DOHH2 (cell line): ENCODE measurements around the gene AUTS2.

ENCODE experiments used
- H3F3A ChIP-seq: fragments of 200-600 bp; sonication (generic), shearing (Covaris generic); 2 replicates; pipeline ENCODE4 v1.6.0; 2016; ENCODE audit warnings: antibody characterized with exemption, mild to moderate bottlenecking; ENCODE audit not compliant: control insufficient read depth, insufficient read depth
- H3K27ac ChIP-seq: fragments of 200-600 bp; sonication (generic); 2 replicates; pipeline ENCODE4 v1.5.1; 2014; ENCODE audit warnings: low read depth, mild to moderate bottlenecking, low read length, moderate library complexity
- H3K27me3 ChIP-seq: fragments of 200-600 bp; sonication (generic); 2 replicates; pipeline ENCODE4 v1.6.1; 2014; ENCODE audit warnings: mild to moderate bottlenecking, low read length, mixed read lengths; ENCODE audit not compliant: control insufficient read depth
- H3K36me3 ChIP-seq: fragments of 200-600 bp; sonication (generic); 2 replicates; pipeline ENCODE4 v1.6.1; 2014; ENCODE audit warnings: mild to moderate bottlenecking, low read length, moderate library complexity, mixed read lengths; ENCODE audit not compliant: control insufficient read depth
- H3K4me1 ChIP-seq: fragments of 200-600 bp; sonication (generic); 2 replicates; pipeline ENCODE4 v1.6.1; 2014; ENCODE audit warnings: mild to moderate bottlenecking, low read length, mixed read lengths; ENCODE audit not compliant: control insufficient read depth
- H3K4me2 ChIP-seq: fragments of 200-600 bp; sonication (generic); 2 replicates; pipeline ENCODE4 v1.6.0; 2014; ENCODE audit warnings: mild to moderate bottlenecking, low read length, moderate library complexity
- H3K4me3 ChIP-seq: fragments of 200-600 bp; sonication (generic); 2 replicates; pipeline ENCODE4 v1.5.1; 2014; ENCODE audit warnings: mild to moderate bottlenecking, low read length, mixed read lengths
- H3K79me2 ChIP-seq: fragments of 200-600 bp; sonication (generic); 2 replicates; pipeline ENCODE4 v1.6.1; 2014; ENCODE audit warnings: mild to moderate bottlenecking, low read length, mixed read lengths; ENCODE audit not compliant: control insufficient read depth
- H3K9me2 ChIP-seq: fragments of 200-600 bp; sonication (generic); replicated peaks from 2 replicates; pipeline ENCODE4 v1.6.1; 2014; ENCODE audit warnings: mild to moderate bottlenecking, low read length, mixed read lengths; ENCODE audit not compliant: control insufficient read depth
- H3K9me3 ChIP-seq: fragments of 200-600 bp; sonication (generic); 2 replicates; pipeline ENCODE4 v1.6.1; 2014; ENCODE audit warnings: antibody characterized with exemption, low read length, mixed read lengths; ENCODE audit not compliant: control insufficient read depth, insufficient read depth
- H4K20me1 ChIP-seq: fragments of 200-600 bp; sonication (generic); 2 replicates; pipeline ENCODE4 v1.6.0; 2014; ENCODE audit warnings: low read depth, mild to moderate bottlenecking, antibody characterized with exemption, low read length, moderate library complexity; ENCODE audit not compliant: control insufficient read depth, insufficient read depth
- EZH2phosphoT487 ChIP-seq: fragments of 200-600 bp; sonication (generic); IDR thresholded peaks from 2 replicates; pipeline ENCODE4 v1.6.1; 2017; ENCODE audit warnings: borderline replicate concordance, mild to moderate bottlenecking, antibody characterized with exemption, low read length, moderate library complexity, mixed read lengths
- TF ChIP-seq, protein P1 (sequence below): fragments of 200-600 bp; sonication (generic); IDR thresholded peaks from one replicate; pipeline ENCODE4 v1.5.1; 2014; ENCODE audit warnings: antibody characterized with exemption, mild to moderate bottlenecking, low read depth, low read length; ENCODE audit not compliant: poor library complexity, severe bottlenecking

The AUTS2 gene

DNA sequence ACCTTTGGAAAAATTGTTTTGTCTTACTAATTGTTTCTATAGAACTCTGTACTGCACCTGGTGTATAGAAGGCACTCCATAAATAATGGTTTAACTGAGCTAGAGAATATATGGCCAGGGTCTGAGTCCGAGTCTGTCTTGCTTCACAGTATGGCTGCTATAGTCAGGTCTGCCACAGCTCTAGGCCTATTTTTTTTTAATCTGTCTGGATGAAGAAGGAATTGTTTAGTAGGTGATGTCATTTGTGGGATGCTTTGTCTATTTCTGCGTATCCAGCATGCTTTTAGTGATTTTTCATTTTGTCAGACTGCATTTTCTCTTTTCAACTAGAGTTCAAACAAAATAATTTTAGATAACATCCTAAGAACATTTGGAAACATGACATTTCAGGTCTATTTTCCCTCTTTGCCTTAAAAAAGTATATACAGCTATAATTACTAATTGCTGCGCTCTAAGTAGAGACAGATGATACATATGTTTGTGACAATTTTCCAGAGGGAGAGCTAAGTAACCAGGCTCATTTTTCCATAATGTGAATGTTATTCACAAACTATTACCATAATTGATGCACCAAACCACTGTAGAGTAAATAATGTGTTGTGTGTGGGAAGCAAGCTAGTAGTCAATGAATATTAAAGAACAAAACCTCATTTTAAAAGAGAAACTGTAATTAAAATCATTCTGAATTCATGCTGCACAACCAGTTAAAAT, 361.7 kb downstream of the AUTS2 start:
- TF ChIP-seq, protein P1, sequence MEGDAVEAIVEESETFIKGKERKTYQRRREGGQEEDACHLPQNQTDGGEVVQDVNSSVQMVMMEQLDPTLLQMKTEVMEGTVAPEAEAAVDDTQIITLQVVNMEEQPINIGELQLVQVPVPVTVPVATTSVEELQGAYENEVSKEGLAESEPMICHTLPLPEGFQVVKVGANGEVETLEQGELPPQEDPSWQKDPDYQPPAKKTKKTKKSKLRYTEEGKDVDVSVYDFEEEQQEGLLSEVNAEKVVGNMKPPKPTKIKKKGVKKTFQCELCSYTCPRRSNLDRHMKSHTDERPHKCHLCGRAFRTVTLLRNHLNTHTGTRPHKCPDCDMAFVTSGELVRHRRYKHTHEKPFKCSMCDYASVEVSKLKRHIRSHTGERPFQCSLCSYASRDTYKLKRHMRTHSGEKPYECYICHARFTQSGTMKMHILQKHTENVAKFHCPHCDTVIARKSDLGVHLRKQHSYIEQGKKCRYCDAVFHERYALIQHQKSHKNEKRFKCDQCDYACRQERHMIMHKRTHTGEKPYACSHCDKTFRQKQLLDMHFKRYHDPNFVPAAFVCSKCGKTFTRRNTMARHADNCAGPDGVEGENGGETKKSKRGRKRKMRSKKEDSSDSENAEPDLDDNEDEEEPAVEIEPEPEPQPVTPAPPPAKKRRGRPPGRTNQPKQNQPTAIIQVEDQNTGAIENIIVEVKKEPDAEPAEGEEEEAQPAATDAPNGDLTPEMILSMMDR, result no peak
- TF ChIP-seq EZH2phosphoT487, result no peak
- Histone ChIP-seq H3K27ac (no peak overlapping the region), H3K36me3 (no peaks in the 10 kb centered on the region), H3K4me3 (no peak overlapping the region), H3K4me2 (no peak overlapping the region), H3F3A (peaks cover 28% of the 10 kb centered on the region), H3K79me2 (peaks cover 60% of the 10 kb centered on the region), H3K27me3 (no peaks in the 10 kb centered on the region), H3K9me2 (no peaks in the 10 kb centered on the region), H4K20me1 (no peaks in the 10 kb centered on the region), H3K4me1 (peaks cover 90% of the 10 kb centered on the region), H3K9me3 (no peaks in the 10 kb centered on the region)

DNA sequence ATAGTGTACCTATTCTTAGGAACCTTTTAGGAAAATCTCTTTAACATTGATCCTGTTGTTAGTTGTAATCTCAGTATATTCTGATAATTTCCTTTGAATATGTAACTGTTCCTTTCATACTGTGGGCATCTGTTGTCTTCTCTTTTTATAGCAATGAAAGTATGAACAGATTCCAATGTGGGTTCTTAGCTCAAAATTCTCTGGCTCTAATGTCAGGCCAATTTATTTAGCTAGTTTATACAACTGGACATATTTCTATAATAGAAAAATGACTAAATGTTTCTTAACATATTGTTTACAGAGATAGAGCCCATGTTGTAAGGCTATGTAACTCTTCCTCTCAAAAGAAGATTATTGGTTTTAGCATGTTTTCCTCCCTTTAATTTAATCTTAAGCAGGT, 363.2 kb downstream of the AUTS2 start:
- H3K4me2 ChIP-seq, result peak overlapping the region; percentile 80

DNA sequence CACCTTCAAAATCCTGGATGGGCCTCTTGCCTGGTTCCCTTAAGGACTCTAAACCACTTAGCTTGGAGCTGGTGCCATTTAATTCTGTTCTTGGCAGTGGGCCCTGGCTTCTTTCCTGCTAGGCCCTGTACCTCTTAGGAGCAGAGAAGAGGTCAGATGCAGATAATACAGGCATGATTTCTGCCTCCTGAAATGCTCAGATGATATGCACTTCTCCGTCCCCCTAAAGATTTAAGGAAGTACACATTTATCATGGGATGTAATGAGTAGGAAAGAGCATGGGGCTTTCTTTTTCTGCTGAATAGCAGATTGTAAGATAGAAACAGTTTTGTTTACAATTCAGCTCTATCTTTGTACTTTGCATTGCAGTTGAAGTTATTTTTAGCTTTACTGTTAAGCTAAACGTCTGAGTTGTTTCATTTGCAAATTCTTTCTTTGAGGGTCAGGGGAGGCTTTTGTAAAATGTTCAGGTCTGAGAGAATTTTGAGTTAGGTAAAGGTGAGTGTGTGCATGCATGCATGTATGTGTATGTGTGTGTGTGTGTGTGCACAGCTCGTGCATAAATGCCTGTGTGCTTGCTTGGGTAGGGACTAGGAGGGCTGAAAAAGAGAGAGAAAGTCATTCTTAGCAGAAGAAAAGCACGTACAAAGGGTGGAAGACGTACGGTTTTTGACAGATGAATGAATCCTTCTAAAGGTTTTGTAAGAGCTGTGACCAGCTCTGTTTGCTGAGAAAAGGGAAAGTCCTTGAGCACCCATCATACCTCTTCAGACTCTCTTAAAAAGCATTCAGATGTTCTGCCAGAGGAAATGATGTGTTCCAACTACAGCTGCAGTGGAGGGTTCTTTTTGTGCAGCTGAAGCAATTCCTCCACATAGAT, 364.2 kb downstream of the AUTS2 start:
- peaks cover 92% of the 10 kb centered on the region for H3K4me1 ChIP-seq
- TF ChIP-seq, protein P1, result no peak
- no peak for TF ChIP-seq EZH2phosphoT487
- H4K20me1 ChIP-seq, result no peaks in the 10 kb centered on the region
- H3K36me3 ChIP-seq, result no peaks in the 10 kb centered on the region
- H3K27ac ChIP-seq, result peak overlapping the region; percentile 85
- H3K9me2 ChIP-seq, result no peaks in the 10 kb centered on the region
- H3K4me2 ChIP-seq, result peak overlapping the region; percentile 80
- peaks cover 66% of the 10 kb centered on the region for H3K79me2 ChIP-seq
- peak overlapping the region; percentile 59 for H3K4me3 ChIP-seq
- no peaks in the 10 kb centered on the region for H3K27me3 ChIP-seq
- H3K9me3 ChIP-seq, result no peaks in the 10 kb centered on the region
- peaks cover 28% of the 10 kb centered on the region for H3F3A ChIP-seq

More for the DNA sequence above, 363.2 kb downstream of the AUTS2 start:
- H3K4me3 ChIP-seq, result peak overlapping the region; percentile 59
- no peaks in the 10 kb centered on the region for H3K27me3 ChIP-seq
- no peaks in the 10 kb centered on the region for H4K20me1 ChIP-seq
- peaks cover 89% of the 10 kb centered on the region for H3K4me1 ChIP-seq
- peaks cover 61% of the 10 kb centered on the region for H3K79me2 ChIP-seq
- no peaks in the 10 kb centered on the region for H3K9me2 ChIP-seq
- TF ChIP-seq EZH2phosphoT487, result no peak
- TF ChIP-seq, protein P1, result no peak
- H3K27ac ChIP-seq, result peak overlapping the region; percentile 85
- H3K9me3 ChIP-seq, result no peaks in the 10 kb centered on the region
- H3F3A ChIP-seq, result peaks cover 28% of the 10 kb centered on the region
- H3K36me3 ChIP-seq, result no peaks in the 10 kb centered on the region
